ENCODE data around the gene RRM1.

GRCh38 chr11:4164884-4165590 lies 70.4 kb downstream of the RRM1 start:
- TF ChIP-seq, protein P1, sequence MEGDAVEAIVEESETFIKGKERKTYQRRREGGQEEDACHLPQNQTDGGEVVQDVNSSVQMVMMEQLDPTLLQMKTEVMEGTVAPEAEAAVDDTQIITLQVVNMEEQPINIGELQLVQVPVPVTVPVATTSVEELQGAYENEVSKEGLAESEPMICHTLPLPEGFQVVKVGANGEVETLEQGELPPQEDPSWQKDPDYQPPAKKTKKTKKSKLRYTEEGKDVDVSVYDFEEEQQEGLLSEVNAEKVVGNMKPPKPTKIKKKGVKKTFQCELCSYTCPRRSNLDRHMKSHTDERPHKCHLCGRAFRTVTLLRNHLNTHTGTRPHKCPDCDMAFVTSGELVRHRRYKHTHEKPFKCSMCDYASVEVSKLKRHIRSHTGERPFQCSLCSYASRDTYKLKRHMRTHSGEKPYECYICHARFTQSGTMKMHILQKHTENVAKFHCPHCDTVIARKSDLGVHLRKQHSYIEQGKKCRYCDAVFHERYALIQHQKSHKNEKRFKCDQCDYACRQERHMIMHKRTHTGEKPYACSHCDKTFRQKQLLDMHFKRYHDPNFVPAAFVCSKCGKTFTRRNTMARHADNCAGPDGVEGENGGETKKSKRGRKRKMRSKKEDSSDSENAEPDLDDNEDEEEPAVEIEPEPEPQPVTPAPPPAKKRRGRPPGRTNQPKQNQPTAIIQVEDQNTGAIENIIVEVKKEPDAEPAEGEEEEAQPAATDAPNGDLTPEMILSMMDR (conservative IDR thresholded peaks at IDR 0.05; ENCODE audit: low read depth, low read length) = no peak
- no peak for TF ChIP-seq EZH2 (IDR thresholded peaks at IDR 0.05; ENCODE audit: borderline replicate concordance, low read depth, low read length, poor library complexity, severe bottlenecking)

Measured in A673 (cell line).